ENCODE results near the gene RFX7.
A peak's percentile ranks its signal among the peaks of the same experiment; 100 is the strongest.
"Not testable (repeated sequence)": the region's sequence is repeated elsewhere in the genome, so short reads cannot be mapped to it uniquely, and the experiment has no call there.

Gene RFX7

GRCh38 chr15:56243163-56244037, at the start of gene RFX7:
Gene RFX7 (minus strand): TSS chr15:56243879. CDS start chr15:56243285, 594 bp downstream.
- DNase-seq, result no peak

DNA sequence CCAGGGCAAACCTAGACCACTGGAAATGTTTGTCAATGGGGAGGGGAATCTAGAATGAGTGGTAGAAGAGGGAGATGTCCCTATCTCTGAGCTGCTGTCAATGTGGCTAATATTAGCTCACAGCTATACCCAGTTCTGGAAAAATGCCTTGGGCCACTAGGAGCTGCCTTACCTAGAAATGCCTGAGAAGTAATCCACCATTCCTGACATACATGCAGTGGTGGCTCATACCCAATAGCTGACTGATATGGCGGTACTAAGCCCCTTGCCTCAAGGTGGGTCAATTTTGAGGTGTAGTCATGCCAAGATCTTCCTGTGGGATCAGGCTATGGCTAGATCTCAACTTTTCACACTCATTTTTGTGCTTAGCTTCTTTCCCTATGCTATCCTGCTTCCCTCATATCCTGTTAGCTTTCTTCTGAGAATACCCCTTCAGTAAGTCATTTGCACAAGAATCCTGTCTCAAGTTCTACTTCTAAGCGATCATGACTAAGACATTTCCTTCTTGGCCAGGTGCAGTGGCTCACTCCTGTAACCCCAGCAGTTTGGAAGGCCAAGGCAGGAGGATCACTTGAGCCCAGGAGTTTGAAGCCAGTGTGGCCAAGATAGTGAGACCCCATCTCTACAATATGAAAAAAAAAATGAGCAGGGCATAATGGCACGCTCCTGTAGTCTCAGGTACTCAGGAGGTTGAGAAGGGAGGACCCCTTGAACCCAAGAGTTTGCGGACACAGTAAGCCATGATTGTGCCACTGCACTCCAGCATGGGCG, 49.1 kb upstream of the RFX7 start:
- DNase-seq, result no peak

GRCh38 chr15:56291741-56292140, 48.1 kb upstream of the RFX7 start:
- DNase-seq, result no peak

GRCh38 chr15:56286213-56286612, 42.5 kb upstream of the RFX7 start:
- no peak for DNase-seq

GRCh38 chr15:56281145-56281544, 37.5 kb upstream of the RFX7 start:
- DNase-seq, result no peak

DNA sequence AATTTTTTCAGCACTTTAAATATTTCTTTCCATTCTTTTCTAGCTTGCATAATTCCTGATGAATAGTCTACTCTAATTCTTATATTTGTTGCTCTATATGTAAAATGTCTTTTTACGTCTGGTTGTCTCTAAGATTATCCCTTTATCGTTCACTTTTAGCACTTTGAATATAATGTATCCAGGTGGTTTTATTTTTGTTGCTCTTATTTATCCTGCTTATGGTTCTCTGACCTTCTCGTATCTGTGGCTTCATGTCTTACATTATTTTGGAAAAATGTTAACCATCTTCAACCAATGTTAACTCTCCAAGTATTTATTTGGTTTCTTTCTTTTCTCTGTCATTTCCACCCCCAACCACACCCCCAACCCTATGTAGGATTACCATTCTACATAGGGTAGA, 30.0 kb upstream of the RFX7 start:
- DNase-seq, result no peak

- no peak for DNase-seq
Observed at GRCh38 chr15:56272454-56272853, 28.8 kb upstream of the RFX7 start.

DNA sequence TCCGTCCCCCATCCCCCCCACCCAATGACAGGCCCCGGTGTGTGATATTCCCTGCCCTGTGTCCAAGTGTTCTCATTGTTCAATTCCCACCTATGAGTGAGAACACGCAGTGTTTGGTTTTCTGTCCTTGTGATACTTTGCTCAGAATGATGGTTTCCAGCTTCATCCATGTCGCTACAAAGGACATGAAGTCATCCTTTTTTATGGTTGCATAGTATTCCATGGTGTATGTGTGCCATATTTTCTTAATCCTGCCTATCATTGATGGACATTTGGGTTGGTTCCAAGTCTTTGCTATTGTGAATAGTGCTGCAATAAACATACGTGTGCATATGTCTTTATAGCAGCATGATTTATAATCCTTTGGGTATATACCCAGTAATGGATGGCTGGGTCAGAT, 22.8 kb upstream of the RFX7 start:
- not testable (repeated sequence) for DNase-seq

- no peak for DNase-seq
Observed at GRCh38 chr15:56261854-56262509, 18.3 kb upstream of the RFX7 start.

DNA sequence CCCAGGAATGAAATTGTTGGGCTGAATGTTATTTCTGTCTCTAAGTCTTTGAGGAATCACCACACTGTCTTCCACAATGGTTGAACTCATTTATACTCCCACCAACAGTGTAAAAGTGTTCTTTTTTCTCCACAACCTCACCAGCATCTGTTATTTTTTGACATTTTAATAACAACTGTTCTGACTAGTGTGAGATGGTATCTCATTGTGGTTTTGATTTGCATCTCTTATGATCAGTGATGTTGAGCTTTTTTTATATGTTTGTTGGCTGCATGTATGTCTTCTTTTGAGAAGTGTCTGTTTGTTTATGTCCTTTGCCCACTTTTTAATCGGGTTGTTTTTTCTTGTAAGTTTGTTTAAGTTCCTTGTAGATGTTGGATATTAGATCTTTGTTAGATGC, 13.6 kb upstream of the RFX7 start:
- DNase-seq, result not testable (repeated sequence)

- DNase-seq, result no peak
Observed at GRCh38 chr15:56254265-56254664, 10.6 kb upstream of the RFX7 start.

DNA sequence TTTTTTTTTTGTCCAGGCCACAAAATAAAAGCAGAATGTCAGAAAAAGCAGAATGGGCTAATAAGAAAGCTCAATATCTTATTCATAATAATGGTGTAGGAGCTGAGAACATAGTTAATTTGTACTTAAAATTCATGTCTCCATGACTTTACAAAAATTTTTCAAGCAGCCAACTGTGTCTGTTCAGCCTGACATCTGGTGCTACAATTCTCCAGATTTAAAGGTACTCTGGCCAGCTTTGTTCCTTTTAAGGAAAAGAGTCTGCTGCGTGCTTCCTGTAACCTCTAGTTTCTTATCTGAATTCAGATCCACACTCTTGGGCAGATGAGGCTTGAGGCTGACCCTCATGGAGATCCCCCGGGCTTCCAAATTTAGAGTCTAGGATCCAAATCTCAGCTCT, 8.7 kb upstream of the RFX7 start:
- DNase-seq, result no peak

GRCh38 chr15:56251315-56252095, 7.8 kb upstream of the RFX7 start:
- no peak for DNase-seq

DNA sequence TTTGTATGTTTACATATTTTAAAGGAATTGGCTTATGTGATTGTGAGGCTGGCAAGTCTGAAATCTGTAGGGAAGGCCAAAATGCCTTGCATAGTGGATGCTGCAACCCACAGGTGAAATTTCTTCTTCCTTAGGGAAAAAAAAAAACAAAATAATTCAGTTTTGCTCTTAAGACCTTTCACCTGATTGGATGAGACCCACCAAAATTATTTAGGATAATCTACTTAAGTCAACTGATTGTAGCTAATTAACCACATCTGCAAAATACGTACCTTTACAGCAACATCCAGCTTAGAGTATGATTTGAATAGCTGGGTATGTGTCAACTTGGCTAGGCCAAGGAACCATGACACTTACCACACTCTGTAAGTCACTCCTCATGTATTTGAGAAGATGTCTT, 6.9 kb upstream of the RFX7 start:
- DNase-seq, result no peak

GRCh38 chr15:56249092-56249491, 5.4 kb upstream of the RFX7 start:
- no peak for DNase-seq

DNA sequence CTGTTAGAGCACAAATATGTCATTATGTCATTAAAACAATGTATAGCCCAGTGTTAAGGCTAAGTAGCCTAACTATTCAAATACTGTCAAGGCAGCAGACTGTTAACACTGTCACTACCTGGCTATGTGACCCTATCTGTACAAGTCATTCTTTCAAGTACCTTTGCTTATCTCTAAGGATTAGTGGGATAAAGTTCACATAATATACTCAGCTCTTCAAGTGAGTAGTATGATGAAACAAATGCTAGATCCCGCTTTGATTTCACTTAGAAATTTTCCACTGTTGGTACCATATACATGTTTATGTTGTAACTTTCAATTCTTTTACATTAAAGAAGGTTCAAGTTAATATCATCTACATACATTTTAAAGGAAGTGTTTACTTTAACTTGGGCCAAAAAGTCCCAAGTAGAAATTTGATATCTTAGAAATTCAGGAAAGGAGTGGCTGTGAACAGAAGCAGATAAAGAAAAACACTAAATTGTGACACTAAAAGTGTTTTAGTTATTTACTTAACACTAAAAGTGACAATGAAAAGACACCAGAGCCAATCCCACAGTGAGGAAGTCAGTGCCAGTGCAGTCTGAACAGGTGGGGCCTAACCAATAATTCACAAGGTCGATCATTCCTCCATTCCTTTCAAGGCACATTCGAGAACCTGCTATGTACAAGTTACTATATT, 4.8 kb upstream of the RFX7 start:
- DNase-seq, result no peak

GRCh38 chr15:56247266-56247665, 3.6 kb upstream of the RFX7 start:
- no peak for DNase-seq

DNA sequence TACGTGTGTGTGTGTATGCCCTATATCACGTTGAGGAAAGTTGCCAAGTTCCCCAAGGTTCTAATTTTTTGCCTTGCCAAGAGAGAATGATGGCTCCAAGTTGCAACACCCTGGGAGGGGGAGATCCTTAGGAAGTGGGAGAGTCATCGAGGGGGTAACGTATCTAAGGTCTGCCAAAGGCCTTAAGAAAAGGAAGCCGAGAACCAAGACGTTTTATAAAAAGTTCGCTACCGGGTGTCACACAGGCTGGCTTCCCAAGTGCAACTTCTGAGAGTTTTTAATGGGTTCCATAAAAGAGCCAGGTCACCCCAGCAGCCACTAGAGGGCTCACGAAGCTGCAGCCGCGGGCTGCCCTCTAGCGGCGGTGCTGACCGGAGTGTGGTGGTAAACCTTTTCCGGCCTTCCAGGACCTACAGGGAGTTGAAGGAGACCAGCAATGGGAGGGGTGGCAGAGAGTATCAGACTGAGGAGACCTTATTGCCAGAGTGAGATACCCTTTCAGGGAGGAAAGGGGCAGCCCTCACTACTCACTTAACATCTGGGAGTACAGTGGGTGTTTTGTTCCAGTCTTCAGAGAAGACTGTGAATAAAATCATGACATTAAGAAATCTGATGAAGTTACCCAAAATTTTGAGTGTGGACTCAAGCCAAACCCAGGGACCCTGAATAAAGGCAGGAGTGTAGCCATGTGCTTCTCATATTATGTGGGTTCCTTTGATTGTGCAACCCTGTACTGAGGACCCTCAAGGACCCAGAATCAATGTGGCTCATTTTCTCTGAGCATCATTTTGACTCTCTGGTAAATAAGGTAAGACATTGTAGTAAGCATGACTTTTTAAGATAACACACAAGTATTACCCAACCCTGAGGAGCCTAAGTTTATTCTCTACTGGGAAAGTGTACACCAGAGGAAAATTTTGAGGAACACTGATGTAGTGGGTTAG, 2.5 kb upstream of the RFX7 start:
- DNase-seq, result peak; percentile 64

DNA sequence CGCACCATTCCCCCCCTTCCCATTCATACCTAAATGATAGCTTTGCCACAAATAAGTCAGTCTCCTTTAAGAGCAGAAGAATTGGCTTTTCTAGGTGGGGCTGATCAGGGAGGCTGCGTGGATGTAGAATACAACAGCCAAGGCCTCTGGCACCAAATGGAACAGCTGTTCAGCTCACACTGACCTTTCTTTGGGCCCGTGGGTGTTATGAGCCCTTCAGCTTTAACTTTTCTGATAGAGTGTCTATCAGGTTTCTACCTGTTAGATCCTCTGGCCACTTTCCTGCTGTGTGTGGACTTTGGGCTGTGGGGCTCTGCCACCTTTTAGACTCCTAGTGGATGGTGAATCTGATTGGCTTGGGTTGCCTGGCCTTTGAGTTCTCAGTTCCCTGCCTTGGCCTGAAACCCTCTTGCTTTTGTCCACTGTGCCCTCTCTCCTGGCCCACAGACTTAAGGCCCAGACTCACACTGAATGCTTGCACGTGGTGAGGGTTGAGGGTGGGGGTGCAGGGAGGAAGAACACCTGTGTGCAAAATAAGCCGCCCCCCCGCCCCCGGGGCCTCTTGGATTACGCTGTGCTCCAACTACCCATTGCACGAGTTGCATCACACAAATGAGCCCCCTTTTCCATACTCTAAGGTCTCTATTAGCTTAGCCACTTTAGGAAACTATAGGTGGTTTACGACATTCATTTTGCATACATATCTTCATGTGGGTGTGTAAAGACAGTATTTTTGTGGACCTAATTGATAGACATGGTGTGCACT, 1.3 kb upstream of the RFX7 start:
- no peak for DNase-seq
